ENCODE measurements around the gene NEAT1.

NEAT1 gene

GRCh38 chr11:65491614-65492386 is 69.2 kb downstream of the NEAT1 start:
- H3K4me3 Mint-ChIP-seq: peak overlapping the region; percentile 36
- no peaks in the 10 kb centered on the region for H3K9me3 Mint-ChIP-seq
- peaks cover 93% of the 10 kb centered on the region for H3K4me1 Mint-ChIP-seq (ENCODE audit: low read depth)
- H3K27ac Mint-ChIP-seq: peak overlapping the region; percentile 95
- H3K36me3 Mint-ChIP-seq (ENCODE audit: low read depth): no peaks in the 10 kb centered on the region
- no peaks in the 10 kb centered on the region for H3K27me3 Mint-ChIP-seq

GRCh38 chr11:65492387-65492636 is 69.7 kb downstream of the NEAT1 start:
- Mint-ChIP-seq H3K4me1 (ENCODE audit: low read depth) (peaks cover 93% of the 10 kb centered on the region), H3K4me3 (peak overlapping the region; percentile 36), H3K9me3 (no peaks in the 10 kb centered on the region), H3K27me3 (no peaks in the 10 kb centered on the region), H3K27ac (peak overlapping the region; percentile 95), H3K36me3 (ENCODE audit: low read depth) (no peaks in the 10 kb centered on the region)

- Mint-ChIP-seq H3K9me3 (no peaks in the 10 kb centered on the region), H3K4me3 (peak overlapping the region; percentile 69), H3K27me3 (no peaks in the 10 kb centered on the region), H3K36me3 (ENCODE audit: low read depth) (no peaks in the 10 kb centered on the region), H3K27ac (peak overlapping the region; percentile 95), H3K4me1 (ENCODE audit: low read depth) (peaks cover 89% of the 10 kb centered on the region)
Observed at GRCh38 chr11:65492637-65493366, 70.2 kb downstream of the NEAT1 start.

- no peaks in the 10 kb centered on the region for H3K9me3 Mint-ChIP-seq
- H3K4me3 Mint-ChIP-seq: peak overlapping the region; percentile 69
- H3K36me3 Mint-ChIP-seq (ENCODE audit: low read depth): no peaks in the 10 kb centered on the region
- H3K4me1 Mint-ChIP-seq (ENCODE audit: low read depth): peaks cover 82% of the 10 kb centered on the region
- no peaks in the 10 kb centered on the region for H3K27me3 Mint-ChIP-seq
- peak overlapping the region; percentile 95 for H3K27ac Mint-ChIP-seq
Observed at GRCh38 chr11:65493367-65494176, 71.0 kb downstream of the NEAT1 start.

All from stimulated activated naive CD8-positive, alpha-beta T cell treated with anti-CD3 and anti-CD28 coated beads, Interleukin-15, Interleukin-2, amounts not matched to agents 100 ng/mL and 50 ng/mL, for 24 hours (primary cell).